Kidney (tissue), 14 donors: ENCODE data around the gene ANG. TPM values are rescaled to one million over a fixed set of nuclear protein-coding genes. Genes with fewer than 3 reads are reported as not detected.
"Not testable (repeated sequence)": the region's sequence is repeated elsewhere in the genome, so short reads cannot be mapped to it uniquely, and the experiment has no call there.

Source experiments
- DNase-seq, 5 donors: peaks; one replicate each; pipeline ENCODE4 v3.0.0-alpha.2; 2013 to 2020
- FAIRE-seq: peaks from 2 replicates; lab custom pipeline; 2012; peaks lifted over from hg19 to GRCh38; lab: Jason Lieb, UNC
- H3K27ac ChIP-seq, 2 donors: one replicate each; pipeline ENCODE4 v1.7.0; 2013; ENCODE audit warnings: low read depth in 2 of 2, low read length in 2 of 2, inconsistent platforms in 1 of 2
- H3K27me3 ChIP-seq: one replicate; pipeline ENCODE4 v1.7.1; 2013; ENCODE audit warnings: low read length, inconsistent platforms; ENCODE audit not compliant: control insufficient read depth, insufficient read depth
- H3K36me3 ChIP-seq, 3 donors: one replicate each; pipeline versions ENCODE4 v1.7.0 to v1.7.1; 2013; ENCODE audit warnings: low read length in 3 of 3, control low read depth in 1 of 3, inconsistent platforms in 1 of 3; ENCODE audit not compliant: insufficient read depth in 3 of 3, control insufficient read depth in 2 of 3
- H3K4me1 ChIP-seq, 3 donors: one replicate each; pipeline versions ENCODE4 v1.7.0 to v1.7.1; 2013; ENCODE audit warnings: low read length in 3 of 3, inconsistent platforms in 1 of 3, low read depth in 1 of 3; ENCODE audit not compliant: control insufficient read depth in 2 of 3, insufficient read depth in 2 of 3
- H3K4me3 ChIP-seq, 3 donors: one replicate each; pipeline versions ENCODE4 v1.7.0 to v1.8.1; 2013; ENCODE audit warnings: low read length in 3 of 3, control low read depth in 1 of 3, inconsistent platforms in 1 of 3
- H3K9ac ChIP-seq, 3 donors: one replicate each; pipeline versions ENCODE4 v1.7.0 to v1.7.1; 2013; ENCODE audit warnings: low read length in 3 of 3, control low read depth in 1 of 3, inconsistent platforms in 1 of 3
- H3K9me3 ChIP-seq, 3 donors: one replicate each; pipeline versions ENCODE4 v1.7.0 to v1.7.1; 2013; ENCODE audit warnings: low read length in 3 of 3, control low read depth in 1 of 3, inconsistent platforms in 1 of 3; ENCODE audit not compliant: control insufficient read depth in 2 of 3, insufficient read depth in 1 of 3
- intact Hi-C: fragments of 100-400 bp; cut with DNase I; formaldehyde crosslinking; loops from one replicate; pipeline ENCODE4 v1.11.1; 2022
- polyA plus RNA-seq: library from polyadenylated mRNA; stranded (reverse); fragments of 350-450 nt; fragmentation: Illumina TruSeq; extraction: RNeasy Lipid Tissue Mini Kit (QIAGEN cat#74804); gene quantifications from one replicate; pipeline ENCODE4 v1.2.3, GENCODE V29; 2014; ENCODE audit warnings: low read depth, low replicate concordance; ENCODE audit not compliant: insufficient read depth
- total RNA-seq: library from RNA; stranded (reverse); fragmentation: NEBNext Ultra II Directional; extraction: Animal tissue kit (Norgen Biotek cat#: 25700); gene quantifications from one replicate; pipeline ENCODE4 v1.2.1, GENCODE V29; 2021
- TF ChIP-seq, protein P1 (sequence below): IDR thresholded peaks from 3 replicates; pipeline ENCODE4 v1.5.1; 2012; ENCODE audit warnings: mild to moderate bottlenecking, moderate library complexity, borderline replicate concordance; ENCODE audit not compliant: insufficient read depth; ENCODE audit errors: extremely low read depth
- donor health status: control.
- donor health status: control.
- donor health status: control.
- donor health status: control.
- donor health status: control.
- donor health status: DM: yes; HTN: yes; CAD: no.
- donor health status: Normal renal cell carcinoma (clear cell type).

Gene ANG
- total and polyA plus RNA-seq, 2 donors from 2014 or later, result 19.4 to 24.5 TPM

DNA sequence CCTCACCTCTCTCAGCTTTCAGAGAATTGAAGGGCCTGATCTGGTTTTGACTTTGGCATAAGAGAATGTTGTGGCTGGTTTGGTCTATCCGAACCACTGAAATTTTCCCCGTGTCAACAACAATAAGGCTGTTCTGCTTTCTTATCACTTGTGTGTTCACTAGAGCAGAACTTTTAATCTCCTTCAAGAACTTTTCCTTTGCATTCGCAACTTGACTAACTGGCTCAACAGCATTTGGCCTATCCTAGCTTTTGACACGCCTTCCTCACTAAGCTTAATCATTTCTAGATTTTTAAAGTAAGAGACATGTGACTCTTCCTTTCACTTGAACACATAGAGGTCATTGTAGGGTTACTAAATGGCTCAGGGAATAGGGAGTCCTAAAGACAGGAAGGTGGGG lies 31.2 kb downstream of the ANG start:
- H3K9ac ChIP-seq, result no peak overlapping the region
- no peaks in the 10 kb centered on the region for H3K27me3 ChIP-seq
- H3K27ac ChIP-seq, result peak overlapping the region; percentile 54 to 72
- peaks cover 2 to 6% (median 5%) of the 10 kb centered on the region in 3 donors for H3K4me1 ChIP-seq
- FAIRE-seq (peak; percentile 29), DNase-seq (peak in 4 of 5 donors; percentile 37 to 84 (median 60))
- no peaks in the 10 kb centered on the region for H3K36me3 ChIP-seq
- intact Hi-C loops, result no loop called here
- H3K9me3 ChIP-seq, result no peaks in the 10 kb centered on the region
- no peak overlapping the region for H3K4me3 ChIP-seq
- TF ChIP-seq, protein P1, sequence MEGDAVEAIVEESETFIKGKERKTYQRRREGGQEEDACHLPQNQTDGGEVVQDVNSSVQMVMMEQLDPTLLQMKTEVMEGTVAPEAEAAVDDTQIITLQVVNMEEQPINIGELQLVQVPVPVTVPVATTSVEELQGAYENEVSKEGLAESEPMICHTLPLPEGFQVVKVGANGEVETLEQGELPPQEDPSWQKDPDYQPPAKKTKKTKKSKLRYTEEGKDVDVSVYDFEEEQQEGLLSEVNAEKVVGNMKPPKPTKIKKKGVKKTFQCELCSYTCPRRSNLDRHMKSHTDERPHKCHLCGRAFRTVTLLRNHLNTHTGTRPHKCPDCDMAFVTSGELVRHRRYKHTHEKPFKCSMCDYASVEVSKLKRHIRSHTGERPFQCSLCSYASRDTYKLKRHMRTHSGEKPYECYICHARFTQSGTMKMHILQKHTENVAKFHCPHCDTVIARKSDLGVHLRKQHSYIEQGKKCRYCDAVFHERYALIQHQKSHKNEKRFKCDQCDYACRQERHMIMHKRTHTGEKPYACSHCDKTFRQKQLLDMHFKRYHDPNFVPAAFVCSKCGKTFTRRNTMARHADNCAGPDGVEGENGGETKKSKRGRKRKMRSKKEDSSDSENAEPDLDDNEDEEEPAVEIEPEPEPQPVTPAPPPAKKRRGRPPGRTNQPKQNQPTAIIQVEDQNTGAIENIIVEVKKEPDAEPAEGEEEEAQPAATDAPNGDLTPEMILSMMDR, result no peak

DNA sequence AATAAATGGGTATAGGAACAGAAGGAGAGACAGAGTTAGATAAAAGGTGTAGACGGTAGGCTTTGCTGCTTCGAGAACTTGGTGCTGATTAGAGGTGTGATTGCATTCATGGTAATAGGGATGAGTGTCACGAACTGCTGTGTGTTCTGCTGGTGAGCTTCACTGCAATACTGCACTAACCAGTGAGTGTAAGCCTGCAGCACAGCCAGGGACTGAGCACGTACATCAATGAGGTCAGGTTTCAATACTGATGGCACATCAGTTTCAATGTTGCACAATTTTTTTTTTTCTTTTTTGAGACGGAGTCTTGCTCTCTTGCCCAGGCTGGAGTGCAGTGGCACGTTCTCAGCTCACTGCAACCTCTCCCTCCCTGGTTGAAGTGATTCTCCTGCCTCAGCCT lies 32.2 kb downstream of the ANG start:
- Histone ChIP-seq H3K27me3 (no peaks in the 10 kb centered on the region), H3K36me3 (no peaks in the 10 kb centered on the region), H3K4me1 (peaks cover 0 to 6% (median 2%) of the 10 kb centered on the region in 3 donors), H3K27ac (no peak overlapping the region), H3K4me3 (no peak overlapping the region), H3K9ac (no peak overlapping the region), H3K9me3 (no peaks in the 10 kb centered on the region)
- TF ChIP-seq, protein P1, result no peak
- DNase-seq (no peak), FAIRE-seq (no peak)
- intact Hi-C loops, result no loop called here

DNA sequence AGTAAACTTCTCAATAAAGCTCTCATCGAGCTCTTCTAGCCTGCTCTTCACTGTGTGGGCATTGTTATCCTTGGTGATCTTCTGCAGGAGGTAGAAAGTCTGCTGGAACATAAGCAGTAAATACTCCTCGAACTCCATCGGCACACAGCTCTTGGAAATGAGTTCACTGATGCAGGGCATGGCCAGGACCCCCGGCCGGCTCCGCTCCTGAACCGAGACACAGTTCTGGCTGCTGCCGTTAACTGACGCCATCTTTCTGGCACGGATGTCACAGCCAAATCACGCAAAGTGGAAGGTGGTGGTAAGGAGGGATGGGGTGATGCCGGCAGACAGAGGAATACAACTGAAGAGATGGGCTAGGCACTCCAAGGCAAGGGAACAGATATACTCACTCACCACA lies 33.5 kb downstream of the ANG start:
- FAIRE-seq (no peak), DNase-seq (no peak)
- peaks cover 2 to 8% (median 5%) of the 10 kb centered on the region in 3 donors for H3K4me1 ChIP-seq
- no peaks in the 10 kb centered on the region for H3K36me3 ChIP-seq
- no peaks in the 10 kb centered on the region for H3K27me3 ChIP-seq
- no peaks in the 10 kb centered on the region for H3K9me3 ChIP-seq
- H3K9ac ChIP-seq, result no peak overlapping the region
- no peak overlapping the region for H3K4me3 ChIP-seq
- no peak overlapping the region for H3K27ac ChIP-seq
- TF ChIP-seq, protein P1, result no peak
- intact Hi-C loops, result no loop called here

DNA sequence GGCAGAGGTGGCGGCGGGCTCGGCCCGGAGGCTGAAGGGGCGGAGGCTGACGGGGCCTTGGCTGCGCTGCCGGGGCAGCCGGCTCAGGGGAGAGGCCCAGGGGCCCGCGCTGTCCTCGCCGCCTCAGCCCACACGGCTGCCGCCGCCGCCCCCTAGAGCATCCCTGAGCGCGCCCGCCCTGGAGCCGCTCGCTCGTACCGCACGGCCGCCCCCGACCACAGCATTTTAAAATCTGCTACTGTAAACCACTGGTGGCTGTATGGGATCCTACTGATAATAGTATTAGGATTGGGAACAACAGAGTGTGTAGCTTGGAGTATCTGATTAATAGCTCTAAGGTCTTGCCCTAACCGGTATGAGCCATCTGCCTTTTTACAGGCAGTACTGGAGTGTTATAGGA lies 34.9 kb downstream of the ANG start:
- Histone ChIP-seq H3K4me3 (no peak overlapping the region), H3K27me3 (no peaks in the 10 kb centered on the region)

DNA sequence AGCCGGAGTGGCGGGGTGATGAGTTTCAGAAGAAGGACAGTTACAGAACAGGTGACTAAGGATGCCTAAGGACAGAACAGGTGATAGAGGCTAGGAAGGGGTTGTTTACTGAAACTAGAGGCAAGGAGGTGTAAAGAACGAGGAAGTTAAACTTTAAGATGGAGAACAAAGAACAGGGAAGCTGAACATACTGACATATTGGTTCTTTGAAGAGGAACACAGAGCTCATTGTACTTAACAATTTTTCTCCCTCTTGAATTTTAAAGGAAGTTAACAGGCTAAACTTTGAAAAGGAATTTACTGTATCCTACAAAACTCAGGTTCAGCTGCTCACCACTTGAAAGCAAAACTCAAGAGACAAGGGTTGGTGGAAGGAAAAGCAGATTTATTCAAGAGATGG lies 37.6 kb downstream of the ANG start:
- H3K9me3 ChIP-seq, intact Hi-C loops, H3K27me3 ChIP-seq, H3K36me3 ChIP-seq, FAIRE-seq, H3K4me3 ChIP-seq, DNase-seq, H3K9ac ChIP-seq: not testable (repeated sequence)
- Histone ChIP-seq H3K27ac (peak overlapping the region in 1 of 2 donors; percentile 47), H3K4me1 (peaks cover 0 to 12% (median 5%) of the 10 kb centered on the region in 3 donors)

More for the DNA sequence above, 34.9 kb downstream of the ANG start:
- peak in 1 of 5 donors; percentile 32 for DNase-seq
- TF ChIP-seq, protein P1, result no peak
- Histone ChIP-seq H3K9ac (no peak overlapping the region), H3K9me3 (no peaks in the 10 kb centered on the region), H3K4me1 (peaks cover 2 to 12% (median 10%) of the 10 kb centered on the region in 3 donors), H3K27ac (no peak overlapping the region), H3K36me3 (no peaks in the 10 kb centered on the region)
- no peak for FAIRE-seq
- intact Hi-C loops, result no loop called here
